ENCODE results near the gene GLT8D1.

The GLT8D1 gene

GRCh38 chr3:52697632-52697965 is 8.0 kb downstream of the GLT8D1 start:
- ChIA-PET CTCF (interaction anchor here (3.0 kb wide), 1 partner anchor 8 kb away, joined by 11 read pairs; no protein-coding TSS in a partner anchor), POLR2A (interaction anchor here (0.7 kb wide), 1 partner anchor 71 kb away, joined by 3 read pairs; no protein-coding TSS in a partner anchor)
- no peak for DNase-seq

GRCh38 chr3:52696830-52697631 is 8.6 kb downstream of the GLT8D1 start:
- H3K4me3 ChIP-seq (ENCODE audit: control insufficient read depth in 1 of 7, extremely low read depth in 1 of 7, insufficient read depth in 4 of 7, low read depth in 2 of 7, low read length in 6 of 7): no peak overlapping the region
- POLR2A ChIA-PET: interaction anchor here (0.7 to 1.7 kb wide), 2 partner anchors 12 to 70 kb away, joined by 3 to 4 read pairs; partner anchors contain the start of genes GNL3 and PBRM1
- DNase-seq: no peak
- 100% methylated on average over 1 of the region's 2 CpGs for WGBS (ENCODE audit: insufficient coverage)
- H3K4me1 ChIP-seq (ENCODE audit: control extremely low read depth in 1 of 4, control insufficient read depth in 4 of 4, insufficient read depth in 4 of 4, low read length in 3 of 4): no peaks in the 10 kb centered on the region
- no peaks in the 10 kb centered on the region for H3K27me3 ChIP-seq (replicated peaks in 2 of 5; ENCODE audit: control insufficient read depth in 4 of 5, insufficient read depth in 5 of 5, low read length in 4 of 5)
- no peaks in the 10 kb centered on the region for H3K9me3 ChIP-seq (ENCODE audit: control extremely low read depth in 1 of 5, control insufficient read depth in 4 of 5, insufficient read depth in 2 of 5, low read depth in 1 of 5, low read length in 4 of 5)
- H3K36me3 ChIP-seq (ENCODE audit: control insufficient read depth in 4 of 4, insufficient read depth in 4 of 4, low read length in 3 of 4): peaks cover 36 to 65% (median 50%) of the 10 kb centered on the region in 4 experiments
- no peak overlapping the region for H3K27ac ChIP-seq (ENCODE audit: insufficient read depth in 1 of 2, low read depth in 1 of 2, low read length in 2 of 2, poor library complexity in 1 of 2, severe bottlenecking in 2 of 2)
- CTCF ChIA-PET: interaction anchor here (3.0 kb wide), 1 partner anchor 8 kb away, joined by 11 read pairs; no protein-coding TSS in a partner anchor

More at GRCh38 chr3:52697632-52697965, 8.0 kb downstream of the GLT8D1 start:
- H3K4me3 ChIP-seq (ENCODE audit: control insufficient read depth in 1 of 7, extremely low read depth in 1 of 7, insufficient read depth in 4 of 7, low read depth in 2 of 7, low read length in 6 of 7): no peak overlapping the region
- no peaks in the 10 kb centered on the region for H3K4me1 ChIP-seq (ENCODE audit: control extremely low read depth in 1 of 4, control insufficient read depth in 4 of 4, insufficient read depth in 4 of 4, low read length in 3 of 4)
- WGBS (ENCODE audit: insufficient coverage): 100% methylated on average over 4 of the region's 4 CpGs
- no peaks in the 10 kb centered on the region for H3K9me3 ChIP-seq (ENCODE audit: control extremely low read depth in 1 of 5, control insufficient read depth in 4 of 5, insufficient read depth in 2 of 5, low read depth in 1 of 5, low read length in 4 of 5)
- peaks cover 35 to 61% (median 44%) of the 10 kb centered on the region in 4 experiments for H3K36me3 ChIP-seq (ENCODE audit: control insufficient read depth in 4 of 4, insufficient read depth in 4 of 4, low read length in 3 of 4)
- H3K27ac ChIP-seq (ENCODE audit: insufficient read depth in 1 of 2, low read depth in 1 of 2, low read length in 2 of 2, poor library complexity in 1 of 2, severe bottlenecking in 2 of 2): no peak overlapping the region
- H3K27me3 ChIP-seq (replicated peaks in 2 of 5; ENCODE audit: control insufficient read depth in 4 of 5, insufficient read depth in 5 of 5, low read length in 4 of 5): no peaks in the 10 kb centered on the region

GRCh38 chr3:52695798-52696671 is 9.6 kb downstream of the GLT8D1 start:
- Histone ChIP-seq H3K4me1 (ENCODE audit: control extremely low read depth in 1 of 4, control insufficient read depth in 4 of 4, insufficient read depth in 4 of 4, low read length in 3 of 4) (no peaks in the 10 kb centered on the region), H3K36me3 (ENCODE audit: control insufficient read depth in 4 of 4, insufficient read depth in 4 of 4, low read length in 3 of 4) (peaks cover 37 to 73% (median 57%) of the 10 kb centered on the region in 4 experiments), H3K9me3 (ENCODE audit: control extremely low read depth in 1 of 5, control insufficient read depth in 4 of 5, insufficient read depth in 2 of 5, low read depth in 1 of 5, low read length in 4 of 5) (no peaks in the 10 kb centered on the region), H3K4me3 (ENCODE audit: control insufficient read depth in 1 of 7, extremely low read depth in 1 of 7, insufficient read depth in 4 of 7, low read depth in 2 of 7, low read length in 6 of 7) (no peak overlapping the region), H3K27ac (ENCODE audit: insufficient read depth in 1 of 2, low read depth in 1 of 2, low read length in 2 of 2, poor library complexity in 1 of 2, severe bottlenecking in 2 of 2) (no peak overlapping the region), H3K27me3 (replicated peaks in 2 of 5; ENCODE audit: control insufficient read depth in 4 of 5, insufficient read depth in 5 of 5, low read length in 4 of 5) (no peaks in the 10 kb centered on the region)
- 89% methylated on average over 1 of the region's 4 CpGs for WGBS (ENCODE audit: insufficient coverage)
- ChIA-PET CTCF (no interaction called here), POLR2A (interaction anchor here (1.7 kb wide), 1 partner anchor 11 kb away, joined by 4 read pairs; the partner anchor contains the start of genes GNL3 and PBRM1)
- DNase-seq: no peak

GRCh38 chr3:52694528-52695189 is 10.9 kb downstream of the GLT8D1 start:
- POLR2A ChIA-PET: no interaction called here
- CTCF ChIA-PET: no interaction called here
- H3K27me3 ChIP-seq (replicated peaks in 2 of 5; ENCODE audit: control insufficient read depth in 4 of 5, insufficient read depth in 5 of 5, low read length in 4 of 5): no peaks in the 10 kb centered on the region
- no peak overlapping the region for H3K4me3 ChIP-seq (ENCODE audit: control insufficient read depth in 1 of 7, extremely low read depth in 1 of 7, insufficient read depth in 4 of 7, low read depth in 2 of 7, low read length in 6 of 7)
- no peaks in the 10 kb centered on the region for H3K4me1 ChIP-seq (ENCODE audit: control extremely low read depth in 1 of 4, control insufficient read depth in 4 of 4, insufficient read depth in 4 of 4, low read length in 3 of 4)
- peaks cover 41 to 81% (median 69%) of the 10 kb centered on the region in 4 experiments for H3K36me3 ChIP-seq (ENCODE audit: control insufficient read depth in 4 of 4, insufficient read depth in 4 of 4, low read length in 3 of 4)
- H3K9me3 ChIP-seq (ENCODE audit: control extremely low read depth in 1 of 5, control insufficient read depth in 4 of 5, insufficient read depth in 2 of 5, low read depth in 1 of 5, low read length in 4 of 5): no peaks in the 10 kb centered on the region
- WGBS (ENCODE audit: insufficient coverage): 94% methylated on average over 5 of the region's 7 CpGs
- H3K27ac ChIP-seq (ENCODE audit: insufficient read depth in 1 of 2, low read depth in 1 of 2, low read length in 2 of 2, poor library complexity in 1 of 2, severe bottlenecking in 2 of 2): no peak overlapping the region
- no peak for DNase-seq

- Histone ChIP-seq H3K36me3 (ENCODE audit: control insufficient read depth in 4 of 4, insufficient read depth in 4 of 4, low read length in 3 of 4) (peaks cover 45 to 91% (median 82%) of the 10 kb centered on the region in 4 experiments), H3K4me3 (ENCODE audit: control insufficient read depth in 1 of 7, extremely low read depth in 1 of 7, insufficient read depth in 4 of 7, low read depth in 2 of 7, low read length in 6 of 7) (no peak overlapping the region), H3K4me1 (ENCODE audit: control extremely low read depth in 1 of 4, control insufficient read depth in 4 of 4, insufficient read depth in 4 of 4, low read length in 3 of 4) (no peaks in the 10 kb centered on the region), H3K27me3 (replicated peaks in 2 of 5; ENCODE audit: control insufficient read depth in 4 of 5, insufficient read depth in 5 of 5, low read length in 4 of 5) (no peaks in the 10 kb centered on the region), H3K9me3 (ENCODE audit: control extremely low read depth in 1 of 5, control insufficient read depth in 4 of 5, insufficient read depth in 2 of 5, low read depth in 1 of 5, low read length in 4 of 5) (no peaks in the 10 kb centered on the region), H3K27ac (ENCODE audit: insufficient read depth in 1 of 2, low read depth in 1 of 2, low read length in 2 of 2, poor library complexity in 1 of 2, severe bottlenecking in 2 of 2) (no peak overlapping the region)
- POLR2A ChIA-PET: interaction anchor here (1.0 kb wide), 1 partner anchor 12 kb away, joined by 5 read pairs; no protein-coding TSS in a partner anchor
- CTCF ChIA-PET: interaction anchor here (0.6 to 1.9 kb wide), 3 partner anchors 16 to 255 kb away, joined by 3 to 5 read pairs (median 4); no protein-coding TSS in a partner anchor
- no peak for DNase-seq
These were observed 12.5 kb downstream of the GLT8D1 start for GRCh38 chr3:52693071-52693470.

- Histone ChIP-seq H3K4me1 (ENCODE audit: control extremely low read depth in 1 of 4, control insufficient read depth in 4 of 4, insufficient read depth in 4 of 4, low read length in 3 of 4) (peaks cover 8 to 16% (median 13%) of the 10 kb centered on the region in 4 experiments), H3K9me3 (ENCODE audit: control extremely low read depth in 1 of 5, control insufficient read depth in 4 of 5, insufficient read depth in 2 of 5, low read depth in 1 of 5, low read length in 4 of 5) (no peaks in the 10 kb centered on the region), H3K4me3 (ENCODE audit: control insufficient read depth in 1 of 7, extremely low read depth in 1 of 7, insufficient read depth in 4 of 7, low read depth in 2 of 7, low read length in 6 of 7) (no peak overlapping the region), H3K27ac (ENCODE audit: insufficient read depth in 1 of 2, low read depth in 1 of 2, low read length in 2 of 2, poor library complexity in 1 of 2, severe bottlenecking in 2 of 2) (no peak overlapping the region), H3K36me3 (ENCODE audit: control insufficient read depth in 4 of 4, insufficient read depth in 4 of 4, low read length in 3 of 4) (peaks cover 34 to 81% (median 72%) of the 10 kb centered on the region in 4 experiments), H3K27me3 (replicated peaks in 2 of 5; ENCODE audit: control insufficient read depth in 4 of 5, insufficient read depth in 5 of 5, low read length in 4 of 5) (no peaks in the 10 kb centered on the region)
- no peak for DNase-seq
- POLR2A ChIA-PET: no interaction called here
- WGBS (ENCODE audit: insufficient coverage): 100% methylated on average over 2 of the region's 2 CpGs
- CTCF ChIA-PET: interaction anchor here (1.7 to 2.2 kb wide), 2 partner anchors 8 to 13 kb away, joined by 3 to 11 read pairs; no protein-coding TSS in a partner anchor
These were observed 15.0 kb downstream of the GLT8D1 start for GRCh38 chr3:52690560-52690959.

Data from common myeloid progenitor, CD34-positive (primary cell).